Osteoblast (primary cell): ENCODE results near the gene KCNK13. TPM values are rescaled to one million over a fixed set of nuclear protein-coding genes. Genes with fewer than 3 reads are reported as not detected.

Source experiments
- DNase-seq: peaks from one replicate; pipeline ENCODE4 v3.0.0; 2011; ENCODE audit warnings: low spot score, mixed read lengths; ENCODE audit not compliant: insufficient read length; ENCODE audit errors: missing footprints
- H2AFZ ChIP-seq: 2 replicates; pipeline ENCODE4 v1.6.0; 2011; ENCODE audit warnings: mild to moderate bottlenecking, low read length
- H3K27ac ChIP-seq: 2 replicates; pipeline ENCODE4 v1.5.1; 2011; ENCODE audit warnings: mild to moderate bottlenecking, low read depth, low read length, moderate library complexity
- H3K27me3 ChIP-seq: 2 replicates; pipeline ENCODE4 v1.6.0; 2012; ENCODE audit warnings: mild to moderate bottlenecking, control low read depth, inconsistent platforms, low read length, moderate library complexity; ENCODE audit not compliant: insufficient read depth
- H3K36me3 ChIP-seq: 2 replicates; pipeline ENCODE4 v1.5.1; 2011; ENCODE audit warnings: mild to moderate bottlenecking, low read length, control low read depth, moderate library complexity; ENCODE audit not compliant: insufficient read depth
- H3K4me1 ChIP-seq: 2 replicates; pipeline ENCODE4 v1.5.1; 2011; ENCODE audit warnings: mild to moderate bottlenecking, low read length, control low read depth, moderate library complexity; ENCODE audit not compliant: insufficient read depth
- H3K4me2 ChIP-seq: 2 replicates; pipeline ENCODE4 v1.6.0; 2011; ENCODE audit warnings: mild to moderate bottlenecking, low read length; ENCODE audit not compliant: insufficient read depth
- H3K4me3 ChIP-seq: fragments of 200-600 bp; sonication (generic); 3 replicates; pipeline ENCODE4 v1.5.1; 2012; ENCODE audit warnings: mild to moderate bottlenecking, low read length, inconsistent platforms; ENCODE audit not compliant: insufficient read depth
- H3K79me2 ChIP-seq: 2 replicates; pipeline ENCODE4 v1.6.0; 2012; ENCODE audit warnings: mild to moderate bottlenecking, low read length, control low read depth, inconsistent platforms; ENCODE audit not compliant: insufficient read depth
- H3K9me3 ChIP-seq: 2 replicates; pipeline ENCODE4 v1.5.1; 2011; ENCODE audit warnings: low read depth, low read length, control low read depth
- H4K20me1 ChIP-seq: 2 replicates; pipeline ENCODE4 v1.6.0; 2012; ENCODE audit warnings: mild to moderate bottlenecking, low read length, control low read depth; ENCODE audit not compliant: insufficient read depth
- total RNA-seq: library from RNA; depleted of rRNA; stranded (reverse); fragments of >200 nt; gene quantifications from 2 replicates; pipeline ENCODE4 v1.2.3, GENCODE V29; 2012
- TF ChIP-seq, protein P1 (sequence below): IDR thresholded peaks from 2 replicates; pipeline ENCODE4 v1.5.1; 2011; ENCODE audit warnings: mild to moderate bottlenecking, low read depth, low read length, moderate library complexity; ENCODE audit errors: extremely low read depth

KCNK13 gene
- total RNA-seq, 1 donor, result not detected

- no peaks in the 10 kb centered on the region for H3K9me3 ChIP-seq
- H4K20me1 ChIP-seq, result no peaks in the 10 kb centered on the region
- no peak overlapping the region for H3K4me3 ChIP-seq
- no peaks in the 10 kb centered on the region for H3K36me3 ChIP-seq
- no peaks in the 10 kb centered on the region for H3K79me2 ChIP-seq
- no peak for DNase-seq
- H3K27ac ChIP-seq, result no peak overlapping the region
- H2AFZ ChIP-seq, result no peak overlapping the region
- TF ChIP-seq, protein P1, sequence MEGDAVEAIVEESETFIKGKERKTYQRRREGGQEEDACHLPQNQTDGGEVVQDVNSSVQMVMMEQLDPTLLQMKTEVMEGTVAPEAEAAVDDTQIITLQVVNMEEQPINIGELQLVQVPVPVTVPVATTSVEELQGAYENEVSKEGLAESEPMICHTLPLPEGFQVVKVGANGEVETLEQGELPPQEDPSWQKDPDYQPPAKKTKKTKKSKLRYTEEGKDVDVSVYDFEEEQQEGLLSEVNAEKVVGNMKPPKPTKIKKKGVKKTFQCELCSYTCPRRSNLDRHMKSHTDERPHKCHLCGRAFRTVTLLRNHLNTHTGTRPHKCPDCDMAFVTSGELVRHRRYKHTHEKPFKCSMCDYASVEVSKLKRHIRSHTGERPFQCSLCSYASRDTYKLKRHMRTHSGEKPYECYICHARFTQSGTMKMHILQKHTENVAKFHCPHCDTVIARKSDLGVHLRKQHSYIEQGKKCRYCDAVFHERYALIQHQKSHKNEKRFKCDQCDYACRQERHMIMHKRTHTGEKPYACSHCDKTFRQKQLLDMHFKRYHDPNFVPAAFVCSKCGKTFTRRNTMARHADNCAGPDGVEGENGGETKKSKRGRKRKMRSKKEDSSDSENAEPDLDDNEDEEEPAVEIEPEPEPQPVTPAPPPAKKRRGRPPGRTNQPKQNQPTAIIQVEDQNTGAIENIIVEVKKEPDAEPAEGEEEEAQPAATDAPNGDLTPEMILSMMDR, result no peak
- peaks cover 17% of the 10 kb centered on the region for H3K27me3 ChIP-seq
- H3K4me2 ChIP-seq, result no peak overlapping the region
- no peaks in the 10 kb centered on the region for H3K4me1 ChIP-seq
Measured at GRCh38 chr14:90175631-90176030, 113.8 kb downstream of the KCNK13 start.

GRCh38 chr14:90177539-90178189 is 115.9 kb downstream of the KCNK13 start:
- TF ChIP-seq, protein P1, result no peak
- Histone ChIP-seq H3K27ac (no peak overlapping the region), H3K4me1 (no peaks in the 10 kb centered on the region), H3K4me2 (no peak overlapping the region), H3K9me3 (no peaks in the 10 kb centered on the region), H4K20me1 (no peaks in the 10 kb centered on the region), H3K27me3 (peaks cover 8% of the 10 kb centered on the region), H3K79me2 (no peaks in the 10 kb centered on the region), H3K36me3 (no peaks in the 10 kb centered on the region), H2AFZ (no peak overlapping the region), H3K4me3 (no peak overlapping the region)
- DNase-seq, result no peak

DNA sequence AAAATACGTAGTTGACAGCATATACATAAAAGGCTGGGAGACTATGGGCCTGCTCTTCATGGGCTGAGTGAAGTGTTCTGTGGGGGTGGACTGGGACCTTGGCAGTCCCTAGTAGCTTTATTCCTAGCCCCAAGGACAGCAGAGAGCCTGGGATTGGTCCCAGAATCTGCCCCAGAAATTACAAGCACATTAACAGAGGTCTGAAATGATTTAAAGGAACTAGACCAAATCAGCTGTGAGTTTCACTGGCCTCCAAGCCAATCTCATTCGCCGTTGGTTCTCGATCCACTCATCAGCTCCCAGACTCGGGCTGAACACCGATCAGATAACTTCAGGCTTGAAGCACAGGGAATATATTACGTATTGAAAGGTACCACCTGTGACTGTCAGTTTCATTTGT is 117.6 kb downstream of the KCNK13 start:
- TF ChIP-seq, protein P1, result no peak
- Histone ChIP-seq H3K27ac (no peak overlapping the region), H3K36me3 (no peaks in the 10 kb centered on the region), H3K27me3 (no peaks in the 10 kb centered on the region), H4K20me1 (no peaks in the 10 kb centered on the region), H3K79me2 (no peaks in the 10 kb centered on the region), H3K4me2 (no peak overlapping the region), H3K9me3 (no peaks in the 10 kb centered on the region), H3K4me1 (no peaks in the 10 kb centered on the region), H3K4me3 (no peak overlapping the region), H2AFZ (no peak overlapping the region)
- DNase-seq, result no peak

DNA sequence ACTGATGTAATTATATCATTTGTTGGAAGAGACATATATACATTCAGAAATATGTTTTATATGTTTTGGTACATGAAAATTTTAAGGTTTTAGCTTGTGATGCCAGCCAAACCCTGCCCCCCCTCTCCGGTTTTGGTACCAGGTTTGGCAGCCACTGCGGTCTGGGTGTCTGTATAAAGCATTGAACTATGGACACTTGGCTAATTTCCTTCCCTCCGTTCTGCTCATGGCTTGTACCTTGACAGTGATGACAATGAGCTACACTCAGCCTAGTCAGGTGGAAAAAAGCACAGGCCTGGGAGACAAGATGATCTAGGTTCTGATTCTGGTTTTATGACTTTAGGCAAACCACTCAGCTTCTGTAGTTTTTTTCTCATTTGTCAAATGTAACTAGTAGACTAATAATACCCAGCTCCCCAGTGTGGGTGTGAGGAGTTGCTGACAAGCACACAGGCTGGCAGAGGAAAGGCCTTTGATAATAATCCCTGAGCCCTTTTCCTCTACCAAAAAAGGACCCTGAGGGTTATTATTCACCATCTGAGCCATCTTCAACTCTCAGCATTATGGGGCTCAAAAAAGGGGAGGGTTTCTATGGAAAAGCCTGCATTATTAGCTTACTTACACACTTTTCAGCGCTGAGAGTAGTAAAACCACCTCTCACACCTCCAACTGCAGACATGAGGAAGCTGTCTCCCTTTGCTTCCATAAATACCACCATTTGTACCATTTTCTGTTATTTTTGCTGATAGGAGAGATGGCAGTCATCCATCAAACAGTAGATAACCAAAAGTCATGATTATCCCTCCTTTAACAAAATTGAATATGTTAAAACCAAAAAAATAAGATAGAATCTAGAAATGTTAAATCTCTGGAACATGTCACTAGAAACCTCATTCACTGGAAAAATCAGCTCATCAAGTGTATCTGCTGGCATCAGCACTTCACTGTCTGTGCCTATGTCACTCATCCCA is 118.3 kb downstream of the KCNK13 start:
- no peak overlapping the region for H3K27ac ChIP-seq
- no peaks in the 10 kb centered on the region for H3K36me3 ChIP-seq
- TF ChIP-seq, protein P1, result no peak
- H3K9me3 ChIP-seq, result no peaks in the 10 kb centered on the region
- no peak overlapping the region for H2AFZ ChIP-seq
- peaks cover 3% of the 10 kb centered on the region for H3K27me3 ChIP-seq
- H4K20me1 ChIP-seq, result no peaks in the 10 kb centered on the region
- DNase-seq, result no peak
- no peaks in the 10 kb centered on the region for H3K4me1 ChIP-seq
- H3K79me2 ChIP-seq, result no peaks in the 10 kb centered on the region
- H3K4me3 ChIP-seq, result no peak overlapping the region
- no peak overlapping the region for H3K4me2 ChIP-seq
